ENCODE results near the gene POPDC3.
A peak's percentile ranks its signal among the peaks of the same experiment; 100 is the strongest.
"Not testable (repeated sequence)": the region's sequence is repeated elsewhere in the genome, so short reads cannot be mapped to it uniquely, and the experiment has no call there.

POPDC3 gene

GRCh38 chr6:105179244-105180065 lies at the start of gene POPDC3:
POPDC3 (minus strand) TSS chr6:105180014; CDS start chr6:105161909, 18,105 bp downstream.
- no peaks in the 10 kb centered on the region for H3K27me3 ChIP-seq (ENCODE audit: insufficient read depth, low read length)

GRCh38 chr6:105227295-105227767 lies 47.5 kb upstream of the POPDC3 start:
- Histone ChIP-seq H3K79me2 (ENCODE audit: control insufficient read depth, insufficient read depth, low read length, unreplicated experiment) (no peaks in the 10 kb centered on the region), H3K4me3 (ENCODE audit: low read depth, low read length) (no peak overlapping the region), H2AFZ (ENCODE audit: low read length, unreplicated experiment) (no peak overlapping the region), H3K27ac (ENCODE audit: low read depth, low read length) (no peak overlapping the region), H3K4me1 (ENCODE audit: control insufficient read depth, insufficient read depth, low read length, unreplicated experiment) (peaks cover 4% of the 10 kb centered on the region), H3K27me3 (ENCODE audit: insufficient read depth, low read length) (no peaks in the 10 kb centered on the region), H3K36me3 (ENCODE audit: insufficient read depth, low read length) (no peaks in the 10 kb centered on the region)

More at GRCh38 chr6:105179244-105180065, at the start of gene POPDC3:
- H3K27ac ChIP-seq (ENCODE audit: low read depth, low read length), result peak within 1 kb of the TSS; percentile 98
- H3K79me2 ChIP-seq (ENCODE audit: control insufficient read depth, insufficient read depth, low read length, unreplicated experiment), result peaks cover 10% of the 10 kb centered on the region
- peak within 1 kb of the TSS; percentile 72 for H2AFZ ChIP-seq (ENCODE audit: low read length, unreplicated experiment)
- H3K4me3 ChIP-seq (ENCODE audit: low read depth, low read length), result peak within 1 kb of the TSS; percentile 93
- peaks cover 20% of the 10 kb centered on the region for H3K4me1 ChIP-seq (ENCODE audit: control insufficient read depth, insufficient read depth, low read length, unreplicated experiment)
- no peaks in the 10 kb centered on the region for H3K36me3 ChIP-seq (ENCODE audit: insufficient read depth, low read length)

GRCh38 chr6:105226598-105227294 lies 46.9 kb upstream of the POPDC3 start:
- H2AFZ ChIP-seq (ENCODE audit: low read length, unreplicated experiment), result no peak overlapping the region
- H3K36me3 ChIP-seq (ENCODE audit: insufficient read depth, low read length), result no peaks in the 10 kb centered on the region
- no peaks in the 10 kb centered on the region for H3K27me3 ChIP-seq (ENCODE audit: insufficient read depth, low read length)
- H3K4me3 ChIP-seq (ENCODE audit: low read depth, low read length), result no peak overlapping the region
- H3K79me2 ChIP-seq (ENCODE audit: control insufficient read depth, insufficient read depth, low read length, unreplicated experiment), result no peaks in the 10 kb centered on the region
- H3K27ac ChIP-seq (ENCODE audit: low read depth, low read length), result no peak overlapping the region
- peaks cover 4% of the 10 kb centered on the region for H3K4me1 ChIP-seq (ENCODE audit: control insufficient read depth, insufficient read depth, low read length, unreplicated experiment)

GRCh38 chr6:105223242-105223641 lies 43.4 kb upstream of the POPDC3 start:
- H3K79me2 ChIP-seq (ENCODE audit: control insufficient read depth, insufficient read depth, low read length, unreplicated experiment), result no peaks in the 10 kb centered on the region
- H3K36me3 ChIP-seq (ENCODE audit: insufficient read depth, low read length), result no peaks in the 10 kb centered on the region
- H3K4me1 ChIP-seq (ENCODE audit: control insufficient read depth, insufficient read depth, low read length, unreplicated experiment), result peaks cover 4% of the 10 kb centered on the region
- H2AFZ ChIP-seq (ENCODE audit: low read length, unreplicated experiment), result no peak overlapping the region
- H3K27me3 ChIP-seq (ENCODE audit: insufficient read depth, low read length), result no peaks in the 10 kb centered on the region
- no peak overlapping the region for H3K27ac ChIP-seq (ENCODE audit: low read depth, low read length)
- H3K4me3 ChIP-seq (ENCODE audit: low read depth, low read length), result no peak overlapping the region

- not testable (repeated sequence) for H3K27me3 ChIP-seq (ENCODE audit: insufficient read depth, low read length); H3K4me3 ChIP-seq (ENCODE audit: low read depth, low read length); H2AFZ ChIP-seq (ENCODE audit: low read length, unreplicated experiment); H3K36me3 ChIP-seq (ENCODE audit: insufficient read depth, low read length); H3K27ac ChIP-seq (ENCODE audit: low read depth, low read length); H3K79me2 ChIP-seq (ENCODE audit: control insufficient read depth, insufficient read depth, low read length, unreplicated experiment); H3K4me1 ChIP-seq (ENCODE audit: control insufficient read depth, insufficient read depth, low read length, unreplicated experiment)
These were observed 41.4 kb upstream of the POPDC3 start for GRCh38 chr6:105221219-105221618.

GRCh38 chr6:105220186-105220585 lies 40.4 kb upstream of the POPDC3 start:
- Histone ChIP-seq H3K27ac (ENCODE audit: low read depth, low read length) (no peak overlapping the region), H2AFZ (ENCODE audit: low read length, unreplicated experiment) (no peak overlapping the region), H3K27me3 (ENCODE audit: insufficient read depth, low read length) (no peaks in the 10 kb centered on the region)

GRCh38 chr6:105219218-105219617 lies 39.4 kb upstream of the POPDC3 start:
- not testable (repeated sequence) for H3K27ac ChIP-seq (ENCODE audit: low read depth, low read length); H3K36me3 ChIP-seq (ENCODE audit: insufficient read depth, low read length); H3K4me3 ChIP-seq (ENCODE audit: low read depth, low read length); H2AFZ ChIP-seq (ENCODE audit: low read length, unreplicated experiment); H3K4me1 ChIP-seq (ENCODE audit: control insufficient read depth, insufficient read depth, low read length, unreplicated experiment); H3K27me3 ChIP-seq (ENCODE audit: insufficient read depth, low read length); H3K79me2 ChIP-seq (ENCODE audit: control insufficient read depth, insufficient read depth, low read length, unreplicated experiment)

More at GRCh38 chr6:105220186-105220585, 40.4 kb upstream of the POPDC3 start:
- Histone ChIP-seq H3K36me3 (ENCODE audit: insufficient read depth, low read length) (no peaks in the 10 kb centered on the region), H3K4me1 (ENCODE audit: control insufficient read depth, insufficient read depth, low read length, unreplicated experiment) (peaks cover 4% of the 10 kb centered on the region), H3K4me3 (ENCODE audit: low read depth, low read length) (no peak overlapping the region), H3K79me2 (ENCODE audit: control insufficient read depth, insufficient read depth, low read length, unreplicated experiment) (no peaks in the 10 kb centered on the region)

GRCh38 chr6:105215506-105215905 lies 35.7 kb upstream of the POPDC3 start:
- Histone ChIP-seq H2AFZ (ENCODE audit: low read length, unreplicated experiment) (peak overlapping the region; percentile 48), H3K27ac (ENCODE audit: low read depth, low read length) (no peak overlapping the region), H3K36me3 (ENCODE audit: insufficient read depth, low read length) (no peaks in the 10 kb centered on the region), H3K79me2 (ENCODE audit: control insufficient read depth, insufficient read depth, low read length, unreplicated experiment) (no peaks in the 10 kb centered on the region), H3K4me1 (ENCODE audit: control insufficient read depth, insufficient read depth, low read length, unreplicated experiment) (peaks cover 16% of the 10 kb centered on the region), H3K27me3 (ENCODE audit: insufficient read depth, low read length) (no peaks in the 10 kb centered on the region), H3K4me3 (ENCODE audit: low read depth, low read length) (no peak overlapping the region)

GRCh38 chr6:105214668-105215067 lies 34.9 kb upstream of the POPDC3 start:
- no peak overlapping the region for H2AFZ ChIP-seq (ENCODE audit: low read length, unreplicated experiment)
- peaks cover 24% of the 10 kb centered on the region for H3K4me1 ChIP-seq (ENCODE audit: control insufficient read depth, insufficient read depth, low read length, unreplicated experiment)
- no peaks in the 10 kb centered on the region for H3K79me2 ChIP-seq (ENCODE audit: control insufficient read depth, insufficient read depth, low read length, unreplicated experiment)
- H3K27me3 ChIP-seq (ENCODE audit: insufficient read depth, low read length), result no peaks in the 10 kb centered on the region
- H3K4me3 ChIP-seq (ENCODE audit: low read depth, low read length), result no peak overlapping the region
- H3K27ac ChIP-seq (ENCODE audit: low read depth, low read length), result no peak overlapping the region
- H3K36me3 ChIP-seq (ENCODE audit: insufficient read depth, low read length), result no peaks in the 10 kb centered on the region

GRCh38 chr6:105213272-105213671 lies 33.5 kb upstream of the POPDC3 start:
- H2AFZ ChIP-seq (ENCODE audit: low read length, unreplicated experiment), result no peak overlapping the region
- H3K4me1 ChIP-seq (ENCODE audit: control insufficient read depth, insufficient read depth, low read length, unreplicated experiment), result peaks cover 32% of the 10 kb centered on the region
- H3K27ac ChIP-seq (ENCODE audit: low read depth, low read length), result no peak overlapping the region
- no peaks in the 10 kb centered on the region for H3K36me3 ChIP-seq (ENCODE audit: insufficient read depth, low read length)
- H3K27me3 ChIP-seq (ENCODE audit: insufficient read depth, low read length), result no peaks in the 10 kb centered on the region
- no peaks in the 10 kb centered on the region for H3K79me2 ChIP-seq (ENCODE audit: control insufficient read depth, insufficient read depth, low read length, unreplicated experiment)
- H3K4me3 ChIP-seq (ENCODE audit: low read depth, low read length), result no peak overlapping the region
